Osteocyte (in vitro differentiated cells): Measurements from ENCODE around the gene SPDYE4. TPM values are rescaled to one million over a fixed set of nuclear protein-coding genes. Genes with fewer than 3 reads are reported as not detected.

Source experiments
- DNase-seq: peaks from one replicate; pipeline ENCODE4 v3.0.0; 2021; ENCODE audit warnings: mixed read lengths; ENCODE audit not compliant: unreplicated experiment; ENCODE audit errors: extremely low spot score
- H3K27ac Mint-ChIP-seq: one replicate; pipeline ENCODE4 v1.8.0; 2021; ENCODE audit warnings: mild to moderate bottlenecking, mixed read lengths; ENCODE audit not compliant: unreplicated experiment
- H3K27me3 Mint-ChIP-seq: one replicate; pipeline ENCODE4 v1.8.0; 2021; ENCODE audit warnings: mixed read lengths; ENCODE audit not compliant: unreplicated experiment
- H3K36me3 Mint-ChIP-seq: one replicate; pipeline ENCODE4 v1.8.0; 2021; ENCODE audit warnings: mixed read lengths; ENCODE audit not compliant: unreplicated experiment
- H3K4me1 Mint-ChIP-seq: one replicate; pipeline ENCODE4 v1.8.0; 2021; ENCODE audit warnings: mixed read lengths; ENCODE audit not compliant: unreplicated experiment
- H3K4me3 Mint-ChIP-seq: one replicate; pipeline ENCODE4 v1.8.0; 2021; ENCODE audit warnings: mild to moderate bottlenecking, moderate library complexity, mixed read lengths; ENCODE audit not compliant: unreplicated experiment
- H3K9me3 Mint-ChIP-seq: one replicate; pipeline ENCODE4 v1.8.0; 2021; ENCODE audit warnings: mixed read lengths; ENCODE audit not compliant: unreplicated experiment
- CTCF ChIP-seq: fragments of 200-600 bp; sonication (generic); IDR thresholded peaks from 2 replicates; pipeline ENCODE4 v1.5.0; 2021; ENCODE audit warnings: antibody characterized with exemption, mild to moderate bottlenecking, moderate library complexity
- total RNA-seq: library from RNA; stranded (reverse); gene quantifications from 2 replicates; pipeline ENCODE4 v1.2.1, GENCODE V29; 2021

The SPDYE4 gene
- total RNA-seq, 1 donor from 2014 or later, result not detected

GRCh38 chr17:8762012-8762411 lies 3.7 kb upstream of the SPDYE4 start:
- Mint-ChIP-seq H3K27me3 (peaks cover 46% of the 10 kb centered on the region), H3K4me3 (no peak overlapping the region), H3K9me3 (no peaks in the 10 kb centered on the region), H3K27ac (no peak overlapping the region), H3K36me3 (no peaks in the 10 kb centered on the region), H3K4me1 (no peaks in the 10 kb centered on the region)
- no peak for DNase-seq
- TF ChIP-seq CTCF, result no peak

- Mint-ChIP-seq H3K36me3 (no peaks in the 10 kb centered on the region), H3K27ac (no peak overlapping the region), H3K4me3 (no peak overlapping the region), H3K9me3 (no peaks in the 10 kb centered on the region), H3K27me3 (peaks cover 65% of the 10 kb centered on the region), H3K4me1 (no peaks in the 10 kb centered on the region)
- no peak for DNase-seq
- TF ChIP-seq CTCF, result no peak
These were observed 1.2 kb downstream of the SPDYE4 start for GRCh38 chr17:8757189-8757588.

GRCh38 chr17:8755590-8756255 lies 2.6 kb downstream of the SPDYE4 start:
- TF ChIP-seq CTCF, result no peak
- Mint-ChIP-seq H3K27me3 (peaks cover 58% of the 10 kb centered on the region), H3K4me1 (no peaks in the 10 kb centered on the region), H3K4me3 (no peak overlapping the region), H3K9me3 (no peaks in the 10 kb centered on the region), H3K27ac (no peak overlapping the region), H3K36me3 (no peaks in the 10 kb centered on the region)
- no peak for DNase-seq

- no peak overlapping the region for H3K27ac Mint-ChIP-seq
- no peak overlapping the region for H3K4me3 Mint-ChIP-seq
- no peaks in the 10 kb centered on the region for H3K36me3 Mint-ChIP-seq
- no peak for DNase-seq
- H3K27me3 Mint-ChIP-seq, result peaks cover 53% of the 10 kb centered on the region
- H3K4me1 Mint-ChIP-seq, result no peaks in the 10 kb centered on the region
- no peak for TF ChIP-seq CTCF
- no peaks in the 10 kb centered on the region for H3K9me3 Mint-ChIP-seq
These were observed 3.5 kb downstream of the SPDYE4 start for GRCh38 chr17:8754890-8755289.

DNA sequence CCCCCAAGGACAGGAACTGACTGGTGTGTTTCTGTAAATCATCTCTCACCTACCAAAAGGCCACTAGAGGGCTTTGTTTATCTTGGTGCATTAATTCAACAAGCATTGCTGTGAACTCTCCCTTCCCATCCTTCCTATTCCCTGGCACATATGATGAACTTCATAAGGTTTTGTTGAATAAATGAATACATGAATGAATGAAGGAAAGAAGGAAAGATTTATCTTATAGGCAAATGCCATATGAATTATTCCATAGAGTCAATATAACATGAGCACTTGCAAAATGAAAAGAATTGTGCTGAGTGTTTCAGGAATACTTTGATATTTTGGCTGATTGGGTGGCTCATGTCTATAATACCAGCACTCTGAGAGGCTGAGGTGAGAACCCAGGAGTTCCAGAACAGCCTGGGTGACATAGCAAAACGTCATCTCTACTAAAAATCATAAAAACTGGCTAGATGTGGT lies 4.3 kb downstream of the SPDYE4 start:
- Mint-ChIP-seq H3K9me3 (no peaks in the 10 kb centered on the region), H3K27ac (no peak overlapping the region), H3K4me3 (no peak overlapping the region), H3K27me3 (peaks cover 51% of the 10 kb centered on the region), H3K36me3 (no peaks in the 10 kb centered on the region), H3K4me1 (no peaks in the 10 kb centered on the region)
- TF ChIP-seq CTCF, result peak; percentile 51
- no peak for DNase-seq
